HG02759 (cell line): Measurements from ENCODE around the gene EIF4EBP2.

Source experiments
- ATAC-seq: cut with Tn5 transposase; IDR thresholded peaks from one replicate; pipeline ENCODE4 v1.9.1; 2021; ENCODE audit warnings: mild to moderate bottlenecking, moderate library complexity; ENCODE audit not compliant: unreplicated experiment

The EIF4EBP2 gene

DNA sequence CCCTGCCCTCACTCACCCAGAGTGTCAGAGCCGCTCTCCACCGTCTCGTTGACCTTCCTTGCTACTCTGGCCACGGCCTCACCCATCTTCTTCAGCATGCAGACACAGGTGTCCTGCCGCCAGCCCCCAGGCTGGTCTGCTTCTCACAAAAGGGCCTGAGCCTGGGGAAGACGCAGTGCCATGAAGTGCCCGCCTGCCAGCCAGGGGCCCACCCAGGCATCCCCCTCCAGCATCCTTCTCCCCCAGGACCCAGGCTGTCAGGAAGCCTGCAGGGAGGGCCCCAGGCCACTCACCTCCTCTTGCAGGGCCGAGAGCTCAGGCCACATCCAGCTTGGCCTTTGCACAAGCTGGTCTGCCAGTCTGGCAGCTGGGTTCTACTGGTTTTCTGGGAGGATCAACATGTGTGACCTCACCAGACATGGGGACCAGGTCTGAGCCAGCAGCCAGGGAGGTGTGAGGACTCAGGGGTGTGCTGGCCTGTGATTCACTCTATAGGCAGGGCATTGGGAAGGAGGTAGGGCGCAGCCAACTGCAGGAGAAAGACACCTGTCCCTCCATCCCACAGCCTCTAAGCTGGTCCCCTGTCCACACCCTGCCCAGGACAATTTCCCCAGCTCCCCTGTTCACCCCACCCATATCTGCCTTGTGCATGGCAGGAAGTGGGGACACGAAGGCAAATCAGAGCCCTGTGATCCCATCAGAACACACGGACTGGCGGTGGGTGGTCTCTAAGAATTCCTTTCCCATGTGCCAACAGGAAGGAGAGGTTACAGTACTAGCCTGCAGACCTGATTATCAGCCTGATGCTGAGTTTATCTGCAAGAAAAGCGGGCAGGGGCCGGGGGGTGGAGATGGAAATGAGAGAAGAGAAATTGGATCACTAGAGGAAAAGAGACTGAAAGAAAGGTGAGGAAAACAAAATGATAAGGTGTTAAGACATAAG, 27.2 kb upstream of the EIF4EBP2 start:
- ATAC-seq: no peak

DNA sequence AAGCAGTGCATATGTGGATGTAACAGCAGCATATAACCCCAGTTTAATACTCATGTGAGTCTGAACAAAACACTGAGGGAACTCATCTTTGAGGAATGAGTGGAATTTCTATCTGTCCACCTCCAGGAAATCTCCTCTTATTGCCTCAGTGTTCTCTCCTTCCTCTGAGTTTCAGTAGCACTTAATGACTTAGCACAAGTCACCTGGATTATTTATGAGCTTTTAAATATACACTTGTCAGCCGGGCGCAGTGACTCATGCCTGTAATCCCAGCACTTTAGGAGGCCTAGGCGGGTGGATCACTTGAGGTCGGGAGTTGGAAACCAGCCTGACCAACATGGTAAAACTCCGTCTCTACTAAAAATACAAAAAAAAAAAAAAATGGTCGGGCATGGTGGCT, 25.8 kb upstream of the EIF4EBP2 start:
- ATAC-seq: no peak

DNA sequence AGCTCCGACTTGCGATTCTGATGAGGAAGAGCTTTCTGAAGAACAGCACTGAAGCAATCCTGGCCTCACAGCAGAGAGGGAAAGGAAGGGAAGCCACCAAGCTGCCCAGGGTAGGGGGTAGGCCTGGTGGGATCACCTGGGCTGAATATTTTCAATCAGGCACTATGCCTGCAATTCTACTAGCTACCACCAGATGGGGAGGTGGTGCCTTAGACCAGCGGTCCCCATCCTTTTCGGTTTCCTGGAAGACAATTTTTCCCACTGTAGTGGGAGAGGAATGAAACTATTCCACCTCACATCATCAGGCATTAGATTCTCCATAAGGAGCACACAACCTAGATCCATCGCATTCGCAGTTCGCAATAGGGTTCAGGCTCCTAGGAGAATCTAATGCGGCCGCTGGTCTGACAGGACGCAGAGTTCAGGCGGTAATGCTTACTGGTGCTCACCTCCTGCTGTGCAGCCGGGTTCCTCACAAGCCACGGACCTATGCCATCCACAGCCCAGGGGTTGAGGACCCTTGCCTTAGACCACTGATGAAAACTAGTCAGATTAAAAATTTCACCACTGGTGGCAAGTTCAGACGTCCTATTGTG, 24.3 kb upstream of the EIF4EBP2 start:
- ATAC-seq: no peak

DNA sequence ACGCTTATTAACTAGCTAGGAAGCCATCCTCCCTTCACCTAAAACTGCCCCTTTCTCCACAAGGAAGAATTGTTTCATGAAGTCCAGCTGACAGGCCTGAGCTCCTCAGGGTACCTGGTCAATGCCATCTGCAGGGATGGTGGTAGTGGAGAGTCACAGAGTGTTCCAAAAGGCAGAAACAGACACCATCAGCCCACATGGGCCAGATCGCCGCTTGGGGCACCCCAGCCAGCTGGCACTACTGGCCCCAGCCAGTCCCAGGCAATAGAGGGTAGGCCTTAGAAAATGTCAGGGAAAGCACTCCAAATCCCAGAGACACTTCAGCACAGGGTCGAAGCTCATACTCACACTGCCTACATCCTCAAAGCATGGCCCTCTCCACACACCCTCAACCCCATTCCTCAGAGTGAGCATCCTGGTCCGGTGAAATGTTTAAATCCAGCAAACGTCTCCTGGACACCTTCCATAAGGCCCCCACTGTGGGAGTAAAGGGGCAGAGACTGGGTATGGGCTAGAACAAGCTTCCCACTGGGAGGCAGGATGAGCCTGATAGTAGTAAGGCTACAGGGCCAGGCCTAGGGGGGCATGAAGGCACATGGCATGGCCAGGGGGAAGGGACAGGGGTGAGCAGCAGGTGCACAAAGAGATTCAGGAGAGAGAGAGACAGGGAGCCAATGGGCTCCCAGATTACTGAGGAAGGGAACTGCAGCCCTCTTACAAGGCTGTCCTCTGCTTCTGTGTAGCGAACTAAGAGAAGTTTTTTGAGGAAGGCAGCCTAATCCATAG, 23.4 kb upstream of the EIF4EBP2 start:
- ATAC-seq: no peak

DNA sequence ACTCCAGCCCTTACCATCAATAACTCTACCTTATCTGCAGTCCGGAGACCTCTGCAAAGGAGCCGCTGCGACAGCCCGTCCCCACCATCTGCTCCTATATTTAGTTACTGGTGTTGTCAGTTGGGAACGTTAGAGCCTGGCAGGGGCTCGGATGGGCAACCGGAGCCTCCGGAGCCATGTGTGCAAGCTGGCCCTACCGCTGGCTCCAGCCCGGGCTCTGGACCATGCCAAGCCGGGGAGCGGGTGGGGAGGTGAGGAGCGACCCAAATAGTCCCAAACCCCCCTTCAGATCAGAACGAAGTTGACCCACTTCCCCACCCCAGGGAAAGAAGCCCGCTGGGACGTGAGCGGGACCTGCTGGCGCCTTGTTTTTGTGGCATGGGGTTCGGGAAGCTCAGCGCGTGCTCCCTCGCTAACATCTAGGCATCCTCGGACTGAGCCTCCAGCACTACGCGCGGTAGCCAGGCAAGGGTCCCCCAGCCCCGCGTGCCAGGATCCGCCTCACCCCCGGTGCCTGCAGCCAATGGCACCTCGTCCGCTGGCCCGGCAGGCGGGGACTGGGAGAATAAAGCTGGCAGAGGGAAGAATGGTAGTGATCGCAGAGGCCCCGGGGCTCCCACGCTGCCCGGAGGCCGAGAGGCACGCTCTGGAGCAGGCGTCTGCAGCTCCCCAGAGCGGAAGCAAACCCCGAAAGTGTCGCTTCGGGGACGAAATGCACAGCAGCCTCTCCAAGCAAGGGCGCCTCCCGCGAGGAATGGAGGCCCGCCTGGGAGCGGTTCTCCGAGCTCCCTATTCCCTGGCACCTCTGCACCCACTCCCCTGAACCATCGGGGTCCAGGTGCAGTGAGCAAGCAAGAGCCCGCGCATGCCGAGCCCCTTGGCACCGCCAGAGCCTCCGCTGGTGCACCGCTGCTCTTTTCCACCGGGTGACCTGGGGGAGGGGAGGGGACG, 22.2 kb upstream of the EIF4EBP2 start:
- ATAC-seq: peak; percentile 47

DNA sequence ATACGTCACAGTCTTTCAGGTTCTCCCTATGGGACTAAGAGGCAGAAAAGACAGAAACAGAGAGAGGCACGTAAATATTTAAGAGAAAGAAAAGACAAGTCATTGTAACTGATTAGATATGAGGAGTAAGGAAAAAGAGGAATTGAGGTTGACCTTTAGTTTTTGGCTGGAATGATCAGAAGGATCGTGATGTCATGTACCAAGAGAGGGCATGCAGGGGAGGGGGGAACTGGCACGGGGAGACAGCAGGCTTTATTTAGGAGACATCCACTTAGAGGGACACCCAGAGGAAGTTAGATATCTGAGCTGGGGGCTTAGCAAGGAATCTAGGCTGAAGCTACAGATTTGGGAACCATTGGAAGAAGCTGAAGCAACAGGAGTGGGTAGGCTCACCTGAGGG, 12.3 kb upstream of the EIF4EBP2 start:
- ATAC-seq: no peak

DNA sequence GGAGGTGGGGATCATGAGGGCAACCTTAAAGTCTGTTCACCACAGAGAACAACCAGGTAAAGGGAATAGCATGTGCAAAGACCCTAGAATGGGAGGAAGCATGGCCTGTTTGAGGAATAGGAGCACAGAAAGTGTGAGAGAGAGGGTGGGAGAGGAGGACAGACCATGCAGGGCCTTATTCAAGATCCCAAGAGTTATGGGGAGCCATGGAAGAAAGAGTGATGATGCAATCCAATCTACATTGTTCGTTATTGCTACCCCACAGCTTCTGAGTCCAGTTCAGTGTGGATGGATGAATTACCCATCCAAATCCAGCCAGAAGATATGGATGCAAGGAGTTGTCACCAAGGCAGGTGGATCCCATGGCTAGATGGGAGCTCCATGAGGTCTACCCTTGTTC, 7.8 kb upstream of the EIF4EBP2 start:
- no peak for ATAC-seq

DNA sequence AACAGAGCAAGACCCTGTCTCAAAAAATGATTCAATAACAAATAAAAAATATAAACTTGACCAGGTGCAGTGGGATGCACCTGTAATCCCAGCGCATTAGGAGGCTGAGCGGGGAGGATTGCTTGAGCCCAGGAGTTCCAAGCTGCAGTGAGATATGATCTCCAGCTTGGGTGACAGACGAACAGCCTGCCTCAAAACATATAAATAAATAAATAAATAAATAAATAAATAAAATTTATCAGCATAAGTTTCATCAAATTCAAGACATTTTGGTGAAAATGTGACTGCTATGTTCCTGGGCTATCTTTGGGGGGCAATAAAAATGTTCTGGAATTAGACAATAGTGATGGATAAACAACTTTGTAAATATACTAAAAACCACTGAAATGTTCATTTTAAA, 4.8 kb upstream of the EIF4EBP2 start:
- no peak for ATAC-seq

DNA sequence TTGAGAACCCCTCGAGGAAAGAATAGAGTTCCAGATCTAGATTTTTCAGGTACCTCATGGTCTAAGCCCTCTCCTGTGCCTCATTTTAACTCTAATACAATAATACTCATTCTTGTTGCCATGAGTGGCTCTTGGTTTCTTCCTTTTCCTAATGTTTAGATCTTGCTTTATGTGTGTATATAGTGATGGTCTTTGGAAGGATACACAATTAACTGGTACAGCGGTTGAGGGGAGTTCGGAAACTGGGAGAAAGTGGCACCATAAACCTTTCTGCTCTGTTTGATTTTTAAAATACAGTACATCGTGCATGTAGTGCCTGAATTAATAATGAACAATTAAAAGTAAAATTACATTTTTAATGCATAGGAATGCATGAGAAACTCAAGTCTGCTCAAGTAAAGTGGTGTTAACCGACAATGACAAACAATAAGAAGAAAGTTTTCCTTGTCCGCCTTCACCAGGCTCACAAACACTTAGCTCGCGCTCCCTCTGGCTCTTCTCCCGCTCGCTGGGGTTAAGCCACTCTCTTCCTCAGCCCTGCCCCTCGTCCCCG, 386 bp upstream of the EIF4EBP2 start:
- ATAC-seq: peak; percentile 3

DNA sequence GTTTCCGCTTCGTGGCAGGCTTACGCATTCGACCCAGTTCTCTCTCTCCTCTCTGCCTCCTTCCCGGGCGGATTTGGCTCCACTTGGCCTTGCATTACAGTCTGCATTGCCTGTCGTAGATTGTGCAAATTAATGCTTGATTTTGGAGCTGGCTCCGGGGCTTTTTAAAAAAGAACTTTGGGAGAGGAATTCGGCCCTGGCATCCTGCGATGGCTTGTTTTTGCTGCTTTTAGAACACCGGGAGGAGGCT, 767 bp downstream of the EIF4EBP2 start:
- ATAC-seq: no peak

DNA sequence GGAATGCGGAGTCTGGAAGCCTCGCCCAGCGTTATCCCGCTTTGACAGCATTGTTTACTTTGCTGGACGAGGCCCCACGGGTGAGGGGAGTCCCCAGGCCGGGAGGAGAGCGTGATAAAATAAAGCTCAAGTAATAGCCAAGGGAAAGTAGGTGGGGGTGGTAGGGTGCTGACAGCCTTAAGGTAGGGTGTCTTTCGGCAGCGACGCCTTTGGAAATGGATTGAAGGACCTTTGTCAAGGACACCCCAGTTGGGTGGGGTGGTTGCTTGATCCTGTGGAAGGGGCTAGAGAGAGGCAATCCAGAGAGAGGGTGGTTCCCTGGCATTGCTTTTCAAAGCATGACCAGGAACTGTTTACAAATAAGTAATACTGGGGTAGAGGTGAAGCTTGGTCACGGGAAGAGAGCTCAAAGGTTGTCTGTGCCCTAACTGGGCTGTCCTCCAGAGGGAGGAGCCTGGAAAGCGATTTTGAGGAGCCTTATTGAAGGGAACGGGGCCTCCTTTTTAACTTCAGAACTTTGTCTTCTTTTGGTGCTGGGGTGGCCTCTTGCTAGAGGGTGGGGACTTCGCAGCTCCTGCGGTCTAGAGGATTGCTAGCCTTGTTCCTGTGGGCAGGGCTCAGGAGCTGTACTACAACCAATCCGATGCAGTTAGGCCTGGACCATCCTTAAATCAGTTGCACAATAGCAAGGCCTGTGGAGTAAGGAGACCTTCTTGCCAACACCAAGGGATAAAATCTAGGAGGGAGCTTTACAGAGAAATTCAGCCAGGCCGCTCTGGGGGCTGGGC, 1.3 kb downstream of the EIF4EBP2 start:
- peak; percentile 44 for ATAC-seq

DNA sequence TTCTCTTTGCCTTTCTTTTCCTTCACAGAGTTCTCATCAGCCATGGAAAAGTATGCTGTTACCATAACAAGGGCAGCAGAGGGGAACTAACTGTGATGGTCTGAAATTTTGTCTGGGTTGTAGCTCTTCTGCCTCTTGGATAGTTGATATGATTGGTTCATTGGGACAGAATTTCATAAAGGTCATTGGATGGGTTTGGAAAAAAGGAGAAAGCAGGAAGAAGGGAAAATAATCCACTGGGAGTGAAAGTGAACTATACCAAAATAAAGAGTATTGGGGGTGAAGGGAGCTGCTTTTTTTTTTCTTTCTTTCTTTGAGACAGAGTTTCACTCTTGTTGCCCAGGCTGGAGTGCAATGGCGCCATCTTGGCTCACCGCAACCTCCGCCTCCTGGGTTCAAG, 5.8 kb downstream of the EIF4EBP2 start:
- ATAC-seq: no peak

DNA sequence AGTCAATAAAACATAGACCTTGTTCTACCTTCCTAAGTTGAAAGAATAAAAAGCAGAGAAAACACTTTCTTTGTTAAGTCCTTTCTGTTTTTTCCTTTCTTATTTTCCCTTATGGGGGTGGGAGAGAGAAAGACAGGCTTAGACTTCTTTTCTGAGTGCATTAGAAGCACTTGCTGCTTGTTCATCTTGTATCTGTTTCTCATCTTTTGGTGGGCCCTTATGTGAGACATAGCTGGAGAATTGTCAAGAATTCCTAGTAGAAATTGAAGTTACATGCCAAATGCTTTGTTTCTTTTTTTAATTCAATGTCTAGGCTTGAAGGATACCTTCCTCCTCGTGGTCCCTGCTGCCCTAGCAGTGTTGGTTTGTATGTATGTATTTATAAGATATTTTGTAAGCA, 6.7 kb downstream of the EIF4EBP2 start:
- no peak for ATAC-seq

DNA sequence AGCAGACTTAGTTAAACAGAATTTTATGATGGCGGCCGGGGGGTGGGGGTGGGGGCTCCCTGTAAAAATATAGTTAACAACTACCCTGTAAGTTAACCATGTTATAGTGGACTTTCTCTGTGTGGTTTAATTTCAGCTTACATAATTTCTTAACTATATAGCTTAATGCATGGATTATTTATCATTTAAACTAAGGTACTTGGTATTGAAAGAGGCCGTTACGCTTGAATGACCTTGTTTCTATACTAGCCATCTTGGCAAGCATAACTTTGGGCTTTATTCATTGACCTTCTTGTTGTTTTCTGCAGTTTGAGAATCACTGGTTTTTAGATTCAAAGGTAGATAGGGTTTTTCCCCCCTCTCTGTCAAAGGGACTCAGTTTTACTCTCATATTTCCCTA, 8.4 kb downstream of the EIF4EBP2 start:
- ATAC-seq: no peak

DNA sequence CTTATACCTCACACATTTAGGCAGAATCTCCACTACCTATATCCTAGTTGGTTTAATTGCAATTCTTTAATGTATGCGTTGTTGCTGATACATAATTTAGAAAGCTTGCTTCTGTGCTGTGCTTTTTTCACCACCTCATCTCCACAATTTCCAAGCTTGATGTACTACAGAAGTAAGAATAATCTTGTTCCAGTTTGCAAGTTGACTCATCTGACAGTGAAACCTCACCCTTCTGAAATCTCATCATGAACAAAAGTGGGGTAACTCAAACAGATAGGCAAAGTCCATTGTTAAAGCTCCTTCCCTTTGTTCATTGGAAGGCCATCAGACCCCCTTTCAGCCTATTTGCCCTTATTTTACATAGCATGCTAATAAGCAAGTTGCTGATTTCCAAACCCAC, 13.6 kb downstream of the EIF4EBP2 start:
- ATAC-seq: no peak

DNA sequence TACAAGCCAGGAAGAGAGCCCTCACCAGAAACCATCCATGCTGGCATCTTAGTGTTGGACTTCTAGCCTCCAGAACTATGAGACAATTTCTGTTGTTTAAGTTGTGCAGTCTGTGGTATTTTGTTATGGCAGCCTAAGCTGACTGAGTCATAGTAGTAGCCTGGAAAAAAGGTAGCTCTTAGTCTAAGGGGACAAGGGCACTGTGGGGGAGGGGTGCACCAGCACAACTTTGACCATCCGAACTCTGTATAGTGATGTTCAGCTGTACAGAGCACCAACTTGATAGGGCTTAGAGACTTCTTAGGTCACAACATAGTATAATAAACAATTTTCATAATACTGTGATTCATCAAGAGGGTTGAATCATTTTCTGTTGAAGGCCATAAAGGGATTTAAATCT, 14.3 kb downstream of the EIF4EBP2 start:
- ATAC-seq: no peak

DNA sequence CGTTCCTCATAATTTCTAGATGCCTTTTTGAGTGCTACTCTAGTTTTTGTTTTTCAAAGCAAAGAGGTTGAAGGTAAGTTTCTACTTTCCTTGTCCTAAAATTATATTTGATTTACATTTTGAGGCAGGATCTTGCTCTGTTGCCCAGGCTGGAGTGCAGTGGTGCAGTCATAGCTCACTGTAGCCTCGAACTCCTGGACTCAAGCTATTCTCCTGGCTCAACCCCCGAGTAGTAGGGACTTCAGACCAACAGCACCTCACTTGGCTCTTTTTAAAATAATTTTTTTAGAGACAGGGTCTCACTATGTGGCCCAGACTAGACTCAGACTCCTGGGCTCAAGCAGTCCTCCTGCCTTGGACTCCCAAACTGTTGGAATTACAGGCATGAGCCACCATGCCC, 14.8 kb downstream of the EIF4EBP2 start:
- no peak for ATAC-seq

DNA sequence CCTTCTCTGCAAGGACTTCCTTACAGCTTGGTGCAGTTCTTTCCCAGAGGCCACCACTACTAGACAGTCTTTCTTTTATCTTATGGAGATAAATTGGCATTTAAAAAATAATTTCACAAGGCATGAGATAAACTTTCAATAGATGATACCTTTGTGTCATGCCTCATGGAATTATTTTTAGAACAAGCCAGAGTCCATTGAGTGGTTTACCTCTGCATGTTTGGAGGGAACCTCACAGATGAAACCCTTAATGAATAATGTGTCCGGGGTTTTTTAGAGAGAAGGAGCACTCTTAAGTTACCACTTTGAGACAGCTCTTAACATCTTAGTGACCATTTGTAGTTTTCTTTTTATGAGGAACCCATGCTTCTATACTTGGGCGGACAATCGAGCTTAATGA, 20.4 kb downstream of the EIF4EBP2 start:
- ATAC-seq: no peak

DNA sequence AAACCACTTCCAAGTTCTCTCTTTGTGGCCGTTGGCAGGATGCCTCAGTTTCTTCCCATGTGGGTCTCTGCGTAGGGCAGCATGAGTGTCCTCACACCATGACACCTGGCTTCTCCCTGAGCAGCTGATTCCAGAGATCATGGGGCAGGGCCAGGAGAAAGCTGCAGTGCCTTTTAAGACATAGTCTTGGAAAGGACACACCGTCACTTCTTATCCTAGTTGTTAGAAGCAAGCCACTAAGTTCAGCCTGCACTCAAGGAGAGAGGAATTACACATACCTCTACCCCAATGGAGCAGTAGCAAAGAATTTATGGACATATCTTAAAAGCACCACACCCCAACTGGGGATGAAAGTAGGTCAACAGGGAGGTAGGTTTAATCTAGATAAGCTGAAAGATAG, 21.2 kb downstream of the EIF4EBP2 start:
- no peak for ATAC-seq

DNA sequence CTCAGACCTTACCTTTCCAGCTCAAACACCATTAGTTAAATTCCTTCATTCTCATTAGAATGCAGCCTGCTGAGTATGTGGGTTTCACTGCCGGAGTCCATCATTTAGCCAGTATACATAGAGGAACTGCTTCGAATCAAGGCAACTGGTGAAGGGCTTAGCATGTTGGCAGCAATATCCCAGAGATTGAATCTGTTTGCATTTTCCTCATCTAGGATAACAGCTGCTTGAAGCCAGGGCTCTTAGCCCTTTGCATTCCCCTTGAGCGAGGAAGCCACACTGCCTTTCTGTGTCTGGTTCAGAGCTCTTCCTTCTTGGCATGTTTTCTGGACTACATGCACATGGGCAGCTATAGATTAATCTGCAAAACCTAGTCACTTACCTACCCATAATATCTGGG, 22.9 kb downstream of the EIF4EBP2 start:
- ATAC-seq: no peak
